HG02571 (cell line): ENCODE measurements around the gene NTM.
"Not testable (repeated sequence)": the region's sequence is repeated elsewhere in the genome, so short reads cannot be mapped to it uniquely, and the experiment has no call there.

Experiments used
- ATAC-seq: cut with Tn5 transposase; IDR thresholded peaks from one replicate; pipeline ENCODE4 v1.9.1; 2021; ENCODE audit warnings: mild to moderate bottlenecking, moderate library complexity; ENCODE audit not compliant: unreplicated experiment

NTM gene

GRCh38 chr11:132050577-132051165 lies 680.3 kb downstream of the NTM start:
- no peak for ATAC-seq

- no peak for ATAC-seq
Observed at GRCh38 chr11:132051704-132052103, 681.3 kb downstream of the NTM start.

DNA sequence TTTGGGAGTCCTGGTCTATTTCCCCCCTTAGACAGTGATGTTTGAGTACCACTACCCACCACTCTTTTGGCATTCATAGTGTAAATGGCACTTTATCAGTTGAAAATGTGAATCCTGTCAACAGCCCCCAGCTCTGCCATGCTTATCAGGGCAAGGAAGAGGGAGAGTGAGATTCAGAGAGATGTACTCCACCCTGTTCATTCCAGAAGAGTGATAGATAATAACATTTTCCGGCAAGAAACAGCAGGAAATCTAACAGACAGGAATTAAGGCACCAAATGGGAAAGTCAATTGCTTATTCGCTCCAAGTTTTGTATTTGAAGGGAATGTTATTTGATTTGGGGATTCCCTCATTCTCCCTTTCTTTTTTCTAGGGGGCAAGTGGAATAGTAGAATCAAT lies 681.9 kb downstream of the NTM start:
- ATAC-seq, result no peak

DNA sequence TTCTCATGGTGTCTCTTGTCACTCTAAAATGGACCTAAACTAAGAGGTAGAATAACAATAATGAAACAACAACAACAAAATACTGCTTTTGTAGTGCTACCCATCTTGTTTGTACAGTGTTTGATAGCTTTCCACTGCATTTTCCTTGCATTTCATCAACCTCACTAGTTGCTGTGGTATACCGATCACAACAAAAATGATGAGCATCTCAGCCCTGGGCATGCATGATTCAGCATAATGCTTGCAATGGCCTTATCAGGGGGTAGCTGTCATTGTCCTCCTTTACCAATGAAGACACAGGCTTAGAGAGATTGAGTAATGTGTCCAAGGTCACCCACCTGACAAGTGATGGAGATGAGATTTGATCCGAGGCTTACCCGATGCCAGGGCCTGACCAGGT lies 682.5 kb downstream of the NTM start:
- ATAC-seq, result no peak

DNA sequence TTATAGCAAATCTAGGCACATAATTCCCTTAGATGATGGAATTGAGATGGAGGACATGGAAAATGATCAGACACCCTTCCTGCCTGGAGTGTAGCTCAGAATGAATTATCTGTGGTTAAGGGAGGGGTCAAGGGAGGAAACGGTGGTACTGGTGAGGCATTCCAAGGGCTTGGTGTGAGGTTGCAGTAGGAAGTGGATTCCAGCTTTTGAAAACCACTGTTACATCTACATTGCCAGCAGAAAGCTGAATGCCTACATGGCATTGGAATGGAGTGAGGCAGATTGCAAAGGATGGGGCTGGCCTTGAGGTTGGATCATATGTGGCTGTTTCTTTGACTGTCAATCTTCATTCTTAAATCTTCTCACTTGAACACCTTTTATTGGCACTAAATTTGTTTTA lies 684.4 kb downstream of the NTM start:
- no peak for ATAC-seq

DNA sequence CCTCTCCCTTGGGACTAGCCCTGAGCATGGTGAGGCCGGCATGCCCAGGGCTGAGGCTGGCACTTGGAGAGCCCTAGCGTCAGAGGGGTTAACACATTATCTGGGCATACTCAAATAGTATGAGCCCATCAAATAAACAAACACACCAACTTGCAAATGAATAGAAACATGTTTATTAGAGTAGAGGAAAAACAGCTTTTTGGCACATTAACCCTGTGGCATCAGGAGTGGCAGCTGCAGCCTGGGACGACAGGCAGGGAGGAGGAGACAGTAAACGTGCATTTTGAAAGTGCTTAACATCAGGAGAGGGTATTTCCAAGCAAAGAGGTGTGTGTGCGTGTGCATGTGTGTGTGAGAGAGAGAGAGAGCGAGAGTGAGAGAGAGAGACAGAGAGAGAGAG lies 684.9 kb downstream of the NTM start:
- ATAC-seq, result no peak

DNA sequence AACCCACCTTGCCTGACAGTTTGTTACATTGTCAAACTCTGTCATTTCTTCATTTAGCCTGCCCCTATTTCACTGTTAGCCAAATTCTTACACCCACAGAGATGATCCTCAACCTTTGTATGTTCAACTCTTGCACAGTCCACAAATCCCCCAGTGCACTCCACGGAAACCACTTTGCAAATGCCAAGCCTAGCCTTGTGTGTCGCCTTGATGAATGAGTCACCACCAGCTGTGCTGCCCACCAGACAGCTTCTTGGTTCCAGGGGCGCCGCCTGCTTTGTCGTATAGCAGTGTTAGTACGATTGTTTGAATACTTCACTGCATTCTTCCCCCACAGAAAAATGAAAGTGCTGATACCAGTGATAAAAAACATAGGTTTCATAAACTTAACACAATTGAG lies 686.3 kb downstream of the NTM start:
- ATAC-seq, result no peak

GRCh38 chr11:132057266-132057665 lies 686.9 kb downstream of the NTM start:
- no peak for ATAC-seq

- no peak for ATAC-seq
Observed at GRCh38 chr11:132058211-132058772, 687.9 kb downstream of the NTM start.

- ATAC-seq, result no peak
Observed at GRCh38 chr11:132060567-132060966, 690.2 kb downstream of the NTM start.

DNA sequence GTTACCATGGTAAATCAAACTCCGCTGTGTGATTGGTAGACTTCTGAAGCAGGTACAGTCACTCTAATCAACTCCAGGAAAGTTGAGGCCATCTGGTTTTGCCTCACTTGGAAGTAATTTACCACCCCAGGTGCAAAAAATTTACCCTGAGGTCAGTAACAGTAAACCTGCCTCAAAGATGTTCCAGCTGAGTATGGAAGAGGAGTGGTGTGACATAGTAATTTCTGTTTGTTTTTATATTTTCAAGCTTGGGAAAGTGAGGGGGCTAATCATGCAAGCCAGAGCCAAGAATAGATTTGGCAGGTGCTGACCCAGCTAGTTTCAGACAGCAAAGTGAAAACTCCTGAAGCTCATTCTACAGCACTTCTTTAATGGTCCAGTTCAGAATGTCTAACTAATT lies 691.6 kb downstream of the NTM start:
- ATAC-seq, result no peak

DNA sequence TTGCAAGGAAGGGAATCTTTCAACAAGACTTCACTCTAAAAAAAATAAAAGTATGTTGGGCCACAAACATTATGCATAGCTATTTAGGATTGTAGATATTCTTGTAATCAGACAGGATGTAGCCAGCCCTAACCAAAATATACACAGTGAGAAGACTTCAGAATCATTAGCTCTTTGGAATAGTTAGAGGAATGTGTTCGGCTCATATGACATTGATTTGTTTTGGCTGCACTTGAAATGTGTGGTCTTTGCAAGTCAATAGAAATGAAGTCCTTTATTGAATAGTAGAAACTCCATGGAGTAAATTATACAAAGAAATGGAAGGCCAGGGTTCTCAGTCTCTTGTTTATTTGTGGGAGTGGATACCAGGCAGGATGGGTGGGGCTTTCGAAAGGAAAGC lies 692.1 kb downstream of the NTM start:
- ATAC-seq, result no peak

- no peak for ATAC-seq
Observed at GRCh38 chr11:132064987-132065620, 694.7 kb downstream of the NTM start.

GRCh38 chr11:132068556-132068955 lies 698.1 kb downstream of the NTM start:
- no peak for ATAC-seq

DNA sequence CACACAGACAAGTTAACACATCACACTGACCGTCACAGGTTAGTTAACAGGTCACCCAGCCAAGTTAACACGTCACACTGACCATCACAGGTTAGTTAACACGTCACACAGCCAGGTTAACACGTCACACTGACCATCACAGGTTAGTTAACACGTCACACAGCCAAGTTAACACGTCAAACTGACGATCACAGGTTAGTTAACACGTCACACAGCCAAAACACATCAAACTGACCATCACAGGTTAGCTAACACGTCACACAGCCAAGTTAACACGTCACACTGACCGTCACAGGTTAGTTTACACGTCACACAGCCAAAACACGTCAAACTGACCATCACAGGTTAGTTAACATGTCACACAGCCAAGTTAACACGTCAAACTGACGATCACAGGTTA lies 699.2 kb downstream of the NTM start:
- ATAC-seq, result not testable (repeated sequence)

- ATAC-seq, result not testable (repeated sequence)
Observed at GRCh38 chr11:132070907-132071306, 700.5 kb downstream of the NTM start.

- no peak for ATAC-seq
Observed at GRCh38 chr11:132072044-132072857, 701.8 kb downstream of the NTM start.

DNA sequence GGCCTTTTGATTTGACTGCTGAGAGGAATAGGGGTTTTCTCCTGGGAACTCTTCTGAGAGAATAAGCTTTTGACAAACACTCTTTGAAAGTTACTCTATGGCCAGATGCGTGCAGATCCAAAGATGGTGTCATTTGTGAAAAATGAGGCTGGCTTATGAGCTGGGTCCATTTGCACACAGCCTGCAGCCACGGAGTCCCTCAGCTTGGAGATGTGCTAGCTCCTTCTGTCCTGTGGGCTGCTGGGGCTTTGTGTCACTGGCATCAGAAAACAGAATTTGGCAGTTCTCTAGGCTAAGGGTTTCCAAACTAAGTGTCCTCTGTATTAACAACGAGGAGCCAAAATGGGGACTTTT lies 702.4 kb downstream of the NTM start:
- ATAC-seq, result no peak

GRCh38 chr11:132073787-132074186 lies 703.4 kb downstream of the NTM start:
- ATAC-seq, result no peak

DNA sequence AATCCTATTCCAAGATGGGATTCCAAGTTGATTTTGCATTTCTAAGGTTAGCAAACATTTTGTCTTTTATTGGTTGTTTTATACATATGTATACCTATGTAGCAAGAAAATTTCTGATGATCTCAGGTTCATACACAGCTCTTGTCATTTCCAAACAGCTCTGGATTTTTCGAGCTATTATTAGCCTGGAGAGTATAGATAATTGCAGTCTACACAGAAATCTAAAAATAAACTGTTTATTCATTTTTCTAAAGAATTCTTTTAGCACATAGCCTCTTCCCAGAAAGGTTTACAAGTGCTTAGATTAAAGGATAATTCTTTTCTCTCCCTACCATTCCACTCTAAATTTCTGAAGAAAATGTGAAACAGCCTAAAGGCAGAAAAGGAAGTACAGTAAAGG lies 705.0 kb downstream of the NTM start:
- no peak for ATAC-seq

DNA sequence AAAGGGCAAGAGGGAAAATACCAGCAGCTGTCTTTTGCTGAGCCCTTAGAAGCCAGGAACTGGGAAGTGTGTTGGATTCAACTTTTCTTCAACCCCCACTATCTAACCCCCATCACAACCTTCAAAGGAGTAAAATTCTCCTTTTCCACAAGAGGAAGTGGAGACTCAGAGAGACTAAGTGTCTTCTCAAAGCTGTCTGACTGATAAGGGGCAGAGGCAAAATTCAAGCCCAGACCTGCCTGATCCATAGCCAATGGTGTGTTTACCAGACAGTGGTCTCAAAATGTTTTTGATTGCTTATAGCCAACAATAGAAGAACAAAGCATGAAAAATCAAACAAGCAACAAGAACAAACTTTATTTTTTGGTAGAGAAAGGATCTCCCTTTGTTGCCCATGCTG lies 707.0 kb downstream of the NTM start:
- no peak for ATAC-seq
